ENCODE results near the gene OSBPL10.
"Not testable (repeated sequence)": the region's sequence is repeated elsewhere in the genome, so short reads cannot be mapped to it uniquely, and the experiment has no call there.

The OSBPL10 gene

GRCh38 chr3:31981206-31982181 lies at the start of gene OSBPL10, which contains the start of gene ZNF860:
Gene OSBPL10, minus strand, starts transcription at chr3:31981262. Its CDS starts 83 bp downstream, at chr3:31981179.
Gene ZNF860, plus strand, starts transcription at chr3:31981750. Its CDS starts 7,330 bp downstream, at chr3:31989080.
- H3K27ac ChIP-seq (ENCODE audit: low read length): peak within 1 kb of the TSS; percentile 49
- peak within 1 kb of the TSS; percentile 55 to 57 for H3K9ac ChIP-seq (ENCODE audit: low read length in 2 of 2)
- H3K4me3 ChIP-seq (ENCODE audit: low read length in 2 of 2): peak within 1 kb of the TSS; percentile 85 to 86
- H3K4me1 ChIP-seq (ENCODE audit: control insufficient read depth, insufficient read depth, low read length): peaks cover 14% of the 10 kb centered on the region
- H3K9me3 ChIP-seq (ENCODE audit: control insufficient read depth in 2 of 2, low read length in 2 of 2): no peaks in the 10 kb centered on the region
- H3K36me3 ChIP-seq (ENCODE audit: control insufficient read depth in 2 of 2, insufficient read depth in 2 of 2, low read length in 2 of 2): no peaks in the 10 kb centered on the region
- no peaks in the 10 kb centered on the region for H3K27me3 ChIP-seq (ENCODE audit: control insufficient read depth in 1 of 2, insufficient read depth in 2 of 2, low read length in 2 of 2)

- H3K27ac ChIP-seq (ENCODE audit: low read length): no peak overlapping the region
- no peaks in the 10 kb centered on the region for H3K36me3 ChIP-seq (ENCODE audit: control insufficient read depth in 2 of 2, insufficient read depth in 2 of 2, low read length in 2 of 2)
- H3K4me1 ChIP-seq (ENCODE audit: control insufficient read depth, insufficient read depth, low read length): no peaks in the 10 kb centered on the region
- no peaks in the 10 kb centered on the region for H3K9me3 ChIP-seq (ENCODE audit: control insufficient read depth in 2 of 2, low read length in 2 of 2)
- no peak overlapping the region for H3K9ac ChIP-seq (ENCODE audit: low read length in 2 of 2)
- no peaks in the 10 kb centered on the region for H3K27me3 ChIP-seq (ENCODE audit: control insufficient read depth in 1 of 2, insufficient read depth in 2 of 2, low read length in 2 of 2)
- H3K4me3 ChIP-seq (ENCODE audit: low read length in 2 of 2): no peak overlapping the region
These were observed 45.5 kb upstream of the OSBPL10 start for GRCh38 chr3:32026593-32026992.

GRCh38 chr3:32022947-32023346 lies 41.9 kb upstream of the OSBPL10 start:
- Histone ChIP-seq H3K27ac (ENCODE audit: low read length) (no peak overlapping the region), H3K9ac (ENCODE audit: low read length in 2 of 2) (no peak overlapping the region), H3K9me3 (ENCODE audit: control insufficient read depth in 2 of 2, low read length in 2 of 2) (no peaks in the 10 kb centered on the region), H3K4me3 (ENCODE audit: low read length in 2 of 2) (no peak overlapping the region), H3K36me3 (ENCODE audit: control insufficient read depth in 2 of 2, insufficient read depth in 2 of 2, low read length in 2 of 2) (no peaks in the 10 kb centered on the region), H3K4me1 (ENCODE audit: control insufficient read depth, insufficient read depth, low read length) (no peaks in the 10 kb centered on the region), H3K27me3 (ENCODE audit: control insufficient read depth in 1 of 2, insufficient read depth in 2 of 2, low read length in 2 of 2) (no peaks in the 10 kb centered on the region)

GRCh38 chr3:32021748-32022147 lies 40.7 kb upstream of the OSBPL10 start:
- Histone ChIP-seq H3K4me3 (ENCODE audit: low read length in 2 of 2) (no peak overlapping the region), H3K9ac (ENCODE audit: low read length in 2 of 2) (no peak overlapping the region), H3K27ac (ENCODE audit: low read length) (no peak overlapping the region), H3K27me3 (ENCODE audit: control insufficient read depth in 1 of 2, insufficient read depth in 2 of 2, low read length in 2 of 2) (no peaks in the 10 kb centered on the region), H3K36me3 (ENCODE audit: control insufficient read depth in 2 of 2, insufficient read depth in 2 of 2, low read length in 2 of 2) (no peaks in the 10 kb centered on the region), H3K9me3 (ENCODE audit: control insufficient read depth in 2 of 2, low read length in 2 of 2) (no peaks in the 10 kb centered on the region), H3K4me1 (ENCODE audit: control insufficient read depth, insufficient read depth, low read length) (no peaks in the 10 kb centered on the region)

- Histone ChIP-seq H3K27me3 (ENCODE audit: control insufficient read depth in 1 of 2, insufficient read depth in 2 of 2, low read length in 2 of 2) (no peaks in the 10 kb centered on the region), H3K9me3 (ENCODE audit: control insufficient read depth in 2 of 2, low read length in 2 of 2) (no peaks in the 10 kb centered on the region), H3K27ac (ENCODE audit: low read length) (no peak overlapping the region), H3K9ac (ENCODE audit: low read length in 2 of 2) (no peak overlapping the region), H3K4me1 (ENCODE audit: control insufficient read depth, insufficient read depth, low read length) (no peaks in the 10 kb centered on the region), H3K36me3 (ENCODE audit: control insufficient read depth in 2 of 2, insufficient read depth in 2 of 2, low read length in 2 of 2) (no peaks in the 10 kb centered on the region), H3K4me3 (ENCODE audit: low read length in 2 of 2) (no peak overlapping the region)
These were observed 40.1 kb upstream of the OSBPL10 start for GRCh38 chr3:32021155-32021554.

GRCh38 chr3:32018757-32019564 lies 37.9 kb upstream of the OSBPL10 start:
- H3K36me3 ChIP-seq (ENCODE audit: control insufficient read depth in 2 of 2, insufficient read depth in 2 of 2, low read length in 2 of 2): no peaks in the 10 kb centered on the region
- no peaks in the 10 kb centered on the region for H3K27me3 ChIP-seq (ENCODE audit: control insufficient read depth in 1 of 2, insufficient read depth in 2 of 2, low read length in 2 of 2)
- no peak overlapping the region for H3K9ac ChIP-seq (ENCODE audit: low read length in 2 of 2)
- no peak overlapping the region for H3K27ac ChIP-seq (ENCODE audit: low read length)
- H3K9me3 ChIP-seq (ENCODE audit: control insufficient read depth in 2 of 2, low read length in 2 of 2): no peaks in the 10 kb centered on the region
- H3K4me3 ChIP-seq (ENCODE audit: low read length in 2 of 2): no peak overlapping the region
- H3K4me1 ChIP-seq (ENCODE audit: control insufficient read depth, insufficient read depth, low read length): no peaks in the 10 kb centered on the region

- no peaks in the 10 kb centered on the region for H3K27me3 ChIP-seq (ENCODE audit: control insufficient read depth in 1 of 2, insufficient read depth in 2 of 2, low read length in 2 of 2)
- no peak overlapping the region for H3K9ac ChIP-seq (ENCODE audit: low read length in 2 of 2)
- no peaks in the 10 kb centered on the region for H3K36me3 ChIP-seq (ENCODE audit: control insufficient read depth in 2 of 2, insufficient read depth in 2 of 2, low read length in 2 of 2)
- H3K4me1 ChIP-seq (ENCODE audit: control insufficient read depth, insufficient read depth, low read length): no peaks in the 10 kb centered on the region
- H3K27ac ChIP-seq (ENCODE audit: low read length): no peak overlapping the region
- no peak overlapping the region for H3K4me3 ChIP-seq (ENCODE audit: low read length in 2 of 2)
- no peaks in the 10 kb centered on the region for H3K9me3 ChIP-seq (ENCODE audit: control insufficient read depth in 2 of 2, low read length in 2 of 2)
These were observed 36.2 kb upstream of the OSBPL10 start for GRCh38 chr3:32017286-32017685.

GRCh38 chr3:32015638-32016037 lies 34.6 kb upstream of the OSBPL10 start:
- H3K27ac ChIP-seq (ENCODE audit: low read length); H3K4me1 ChIP-seq (ENCODE audit: control insufficient read depth, insufficient read depth, low read length); H3K9ac ChIP-seq (ENCODE audit: low read length in 2 of 2); H3K4me3 ChIP-seq (ENCODE audit: low read length in 2 of 2); H3K9me3 ChIP-seq (ENCODE audit: control insufficient read depth in 2 of 2, low read length in 2 of 2); H3K36me3 ChIP-seq (ENCODE audit: control insufficient read depth in 2 of 2, insufficient read depth in 2 of 2, low read length in 2 of 2); H3K27me3 ChIP-seq (ENCODE audit: control insufficient read depth in 1 of 2, insufficient read depth in 2 of 2, low read length in 2 of 2): not testable (repeated sequence)

- H3K9me3 ChIP-seq (ENCODE audit: control insufficient read depth in 2 of 2, low read length in 2 of 2); H3K36me3 ChIP-seq (ENCODE audit: control insufficient read depth in 2 of 2, insufficient read depth in 2 of 2, low read length in 2 of 2); H3K27ac ChIP-seq (ENCODE audit: low read length); H3K4me3 ChIP-seq (ENCODE audit: low read length in 2 of 2); H3K4me1 ChIP-seq (ENCODE audit: control insufficient read depth, insufficient read depth, low read length); H3K27me3 ChIP-seq (ENCODE audit: control insufficient read depth in 1 of 2, insufficient read depth in 2 of 2, low read length in 2 of 2); H3K9ac ChIP-seq (ENCODE audit: low read length in 2 of 2): not testable (repeated sequence)
These were observed 29.6 kb upstream of the OSBPL10 start for GRCh38 chr3:32010699-32011098.

- H3K27ac ChIP-seq (ENCODE audit: low read length): no peak overlapping the region
- no peaks in the 10 kb centered on the region for H3K27me3 ChIP-seq (ENCODE audit: control insufficient read depth in 1 of 2, insufficient read depth in 2 of 2, low read length in 2 of 2)
- H3K36me3 ChIP-seq (ENCODE audit: control insufficient read depth in 2 of 2, insufficient read depth in 2 of 2, low read length in 2 of 2): no peaks in the 10 kb centered on the region
- H3K9ac ChIP-seq (ENCODE audit: low read length in 2 of 2): no peak overlapping the region
- no peak overlapping the region for H3K4me3 ChIP-seq (ENCODE audit: low read length in 2 of 2)
- no peaks in the 10 kb centered on the region for H3K9me3 ChIP-seq (ENCODE audit: control insufficient read depth in 2 of 2, low read length in 2 of 2)
- H3K4me1 ChIP-seq (ENCODE audit: control insufficient read depth, insufficient read depth, low read length): no peaks in the 10 kb centered on the region
These were observed 28.9 kb upstream of the OSBPL10 start for GRCh38 chr3:32009957-32010356.
